Stimulated activated CD4-positive, alpha-beta T cell treated with anti-CD3 and anti-CD28 coated beads, Interleukin-12 subunit alpha, Interleukin-12 subunit beta, amount 100 ng/mL, for 48 hours (primary cell): ENCODE data around the gene DGLUCY.
A peak's percentile ranks its signal among the peaks of the same experiment; 100 is the strongest.
"Not testable (repeated sequence)": the region's sequence is repeated elsewhere in the genome, so short reads cannot be mapped to it uniquely, and the experiment has no call there.

Experiments used
- DNase-seq, 3 donors: peaks; one replicate each; pipeline ENCODE4 v3.0.0-alpha.2; 2020; ENCODE audit warnings: low read depth in 2 of 3, low spot score in 1 of 3

Gene DGLUCY

GRCh38 chr14:91138511-91139359, 24.9 kb downstream of the DGLUCY start:
- DNase-seq = peak; percentile 31 to 60 (median 39)

GRCh38 chr14:91139776-91140175, 25.9 kb downstream of the DGLUCY start:
- no peak for DNase-seq

DNA sequence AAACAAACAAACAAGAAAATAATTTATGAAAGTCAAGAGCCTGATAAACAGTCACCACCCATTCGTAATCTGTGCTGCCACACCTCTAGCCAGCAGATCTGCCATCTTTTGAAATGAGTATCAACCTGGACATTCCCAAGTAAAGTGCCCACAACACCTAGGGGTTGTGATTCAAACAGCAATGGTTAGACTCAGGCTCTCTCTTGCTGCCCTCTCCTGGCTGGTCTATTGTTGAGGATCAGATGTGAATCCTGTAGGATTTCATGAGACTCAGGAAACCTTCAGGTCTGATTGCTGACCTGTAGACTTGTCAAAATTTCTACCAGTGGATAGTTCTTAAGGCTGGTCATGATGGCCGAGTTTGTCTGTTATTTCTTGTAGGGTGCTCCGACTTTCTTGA, 26.8 kb downstream of the DGLUCY start:
- DNase-seq = no peak

- no peak for DNase-seq
Observed at GRCh38 chr14:91142214-91142668, 28.4 kb downstream of the DGLUCY start.

- no peak for DNase-seq
Observed at GRCh38 chr14:91143862-91144261, 30.0 kb downstream of the DGLUCY start.

GRCh38 chr14:91144425-91145145, 30.7 kb downstream of the DGLUCY start:
- no peak for DNase-seq

DNA sequence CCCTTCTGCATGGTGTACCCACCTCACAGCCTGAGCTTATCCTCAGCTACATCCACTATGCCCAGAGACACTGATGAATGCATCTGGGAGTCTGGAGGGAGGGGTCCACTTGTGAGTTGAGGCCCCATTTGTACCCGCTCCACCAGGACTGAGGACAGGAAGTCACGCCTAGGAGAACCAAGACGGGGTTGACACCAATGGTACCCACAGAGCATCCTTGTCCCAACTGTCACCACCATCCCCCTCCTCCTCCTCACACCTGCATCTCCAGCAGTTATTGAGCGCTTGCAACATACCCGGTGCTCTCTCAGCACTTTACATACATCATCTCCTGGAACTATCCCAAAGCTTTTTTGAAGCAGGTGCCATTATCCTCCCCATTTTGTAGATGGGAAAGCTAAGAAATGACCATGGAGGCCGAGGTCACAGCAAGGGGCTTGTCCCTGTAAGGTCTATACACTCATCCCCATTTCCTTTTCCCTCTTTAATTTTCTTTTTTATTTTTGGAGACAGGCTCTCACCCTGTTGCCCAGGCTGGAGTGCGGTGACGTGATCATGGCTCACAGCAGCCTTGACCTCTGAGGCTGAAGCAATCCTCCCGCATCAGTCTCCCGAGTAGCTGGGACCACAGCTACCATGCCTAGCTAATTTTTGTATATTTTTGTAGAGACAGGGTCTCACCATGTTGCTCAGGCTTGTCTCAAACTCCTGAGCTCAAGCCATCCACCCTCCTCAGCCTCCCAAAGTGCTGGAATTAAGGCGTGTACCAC, 31.7 kb downstream of the DGLUCY start:
- no peak for DNase-seq

- DNase-seq = no peak
Observed at GRCh38 chr14:91146661-91147060, 32.8 kb downstream of the DGLUCY start.

DNA sequence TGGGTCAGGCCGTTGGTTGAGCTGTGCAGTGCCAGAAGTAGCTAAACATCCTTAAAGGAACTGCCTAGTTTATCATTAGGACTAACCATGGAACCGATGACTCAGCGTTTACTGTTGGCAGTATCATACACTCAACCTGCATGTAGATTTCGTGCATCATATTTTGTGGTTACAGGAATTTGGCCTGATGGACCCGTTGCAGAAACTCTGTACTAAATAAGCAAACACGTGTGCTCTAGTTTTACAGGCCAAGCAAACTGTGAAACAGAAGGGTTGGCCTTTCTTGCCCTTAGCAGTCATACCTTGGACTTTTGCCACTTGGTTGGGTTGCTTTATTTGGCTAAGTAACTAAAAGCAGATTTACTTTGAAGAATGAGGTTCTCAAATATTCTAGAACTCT, 35.6 kb downstream of the DGLUCY start:
- DNase-seq = no peak

DNA sequence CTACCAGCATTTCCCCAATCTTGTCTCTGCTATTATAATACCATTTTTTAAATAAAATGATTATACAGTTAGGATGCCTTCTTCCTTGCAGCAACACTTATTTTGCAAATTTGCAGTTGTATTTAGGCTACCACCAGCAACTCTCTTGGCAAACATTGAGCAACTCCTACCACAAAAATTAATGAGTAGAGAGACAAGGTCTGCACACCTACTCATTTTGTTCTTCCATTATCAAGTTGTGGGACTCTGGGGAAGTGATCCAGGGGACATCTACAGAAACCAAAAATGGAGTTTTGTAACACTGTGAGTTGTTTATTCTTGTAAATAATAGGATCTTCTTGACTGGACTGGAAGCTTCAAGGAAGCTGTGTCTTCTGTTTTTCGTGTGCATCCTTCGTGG, 38.6 kb downstream of the DGLUCY start:
- no peak for DNase-seq

- no peak for DNase-seq
Observed at GRCh38 chr14:91153360-91153759, 39.5 kb downstream of the DGLUCY start.

GRCh38 chr14:91154851-91155625, 41.2 kb downstream of the DGLUCY start:
- no peak for DNase-seq

- no peak for DNase-seq
Observed at GRCh38 chr14:91155626-91156089, 41.8 kb downstream of the DGLUCY start.

GRCh38 chr14:91156142-91156666, 42.3 kb downstream of the DGLUCY start:
- not testable (repeated sequence) for DNase-seq

DNA sequence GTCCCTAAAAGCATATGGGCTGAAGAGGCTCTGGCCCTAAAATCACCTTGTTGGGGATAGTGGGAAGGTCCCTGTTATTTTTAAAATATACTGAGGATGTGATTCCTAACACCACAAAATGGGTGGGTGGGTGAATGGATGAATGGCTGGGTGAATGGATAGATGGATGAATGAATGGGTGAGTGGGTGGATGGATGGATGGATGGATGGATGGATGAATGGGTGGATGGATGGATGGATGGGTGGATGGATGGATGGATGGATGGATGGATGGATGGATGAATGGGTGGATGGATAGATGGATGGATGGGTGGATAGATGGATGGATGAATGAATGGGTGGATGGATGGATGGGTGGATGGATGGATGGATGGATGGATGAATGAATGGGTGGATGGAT, 43.0 kb downstream of the DGLUCY start:
- not testable (repeated sequence) for DNase-seq

- DNase-seq = no peak
Observed at GRCh38 chr14:91158091-91158790, 44.4 kb downstream of the DGLUCY start.

- no peak for DNase-seq
Observed at GRCh38 chr14:91159182-91159581, 45.3 kb downstream of the DGLUCY start.

DNA sequence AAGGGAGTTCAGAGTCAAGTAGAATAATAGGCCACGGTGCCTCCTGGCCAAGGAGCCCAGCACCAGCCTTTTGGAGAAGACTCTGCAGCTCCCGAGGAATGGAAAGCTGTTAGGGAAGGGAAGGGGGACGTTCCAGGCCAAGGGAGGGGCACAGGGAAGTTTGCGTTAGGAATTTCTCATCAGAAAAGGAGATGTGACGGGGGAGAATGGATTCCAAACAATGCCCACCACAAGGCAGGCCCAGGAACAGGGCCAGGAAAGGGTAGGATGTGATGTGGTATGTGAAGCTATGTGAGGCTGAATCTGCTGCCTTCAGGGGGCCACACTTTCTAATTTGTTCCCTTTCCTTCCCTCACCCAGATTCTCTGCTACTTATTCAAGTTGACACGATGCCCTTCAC, 46.0 kb downstream of the DGLUCY start:
- no peak for DNase-seq

DNA sequence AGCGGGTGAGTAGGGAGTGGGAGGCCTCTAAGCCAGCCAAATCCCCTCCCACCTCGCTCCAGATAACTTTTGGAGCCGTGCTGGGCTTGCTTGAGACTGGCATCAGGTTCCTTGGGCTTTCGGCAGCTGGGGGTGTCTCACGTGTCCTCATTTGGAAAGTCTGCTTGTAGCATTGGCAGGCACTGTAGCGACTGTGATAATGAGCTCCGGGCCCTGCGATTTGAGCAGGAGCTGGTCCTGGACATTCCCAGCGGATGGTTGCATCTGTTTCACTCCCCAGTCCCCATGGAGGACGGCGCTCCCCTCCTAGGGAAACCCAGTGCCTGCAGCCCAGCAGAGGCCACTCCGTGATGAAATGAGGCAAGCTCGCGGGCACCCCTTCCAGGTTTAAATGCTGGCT, 49.4 kb downstream of the DGLUCY start:
- DNase-seq = no peak

DNA sequence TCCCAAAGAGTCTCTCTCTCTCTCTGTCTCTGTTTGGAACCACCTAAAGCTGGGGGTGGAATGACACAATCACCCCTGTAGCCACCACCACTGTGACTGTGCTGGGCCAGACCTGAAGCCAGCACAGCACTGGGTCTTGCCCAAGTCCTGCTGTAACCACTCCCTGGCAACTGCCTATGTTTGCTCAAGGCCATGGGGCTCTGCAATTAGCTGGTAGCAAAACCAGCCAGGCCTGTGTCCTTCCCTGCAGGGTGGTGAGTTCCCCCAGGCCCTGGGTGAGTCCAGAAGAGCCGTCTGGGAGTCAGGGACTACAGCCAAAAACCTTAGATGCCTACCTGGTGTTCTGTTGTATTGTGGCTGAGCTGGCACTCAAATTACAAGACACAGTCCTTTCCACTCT, 50.8 kb downstream of the DGLUCY start:
- DNase-seq = no peak
